Measurements from ENCODE around the gene PML.

GRCh38 chr15:73964736-73965093, 29.8 kb upstream of the PML start:
- TF ChIP-seq CTCF (IDR thresholded peaks at IDR 0.05; ENCODE audit: low read length) (peak; percentile 83), EZH2 (IDR thresholded peaks at IDR 0.05; ENCODE audit: borderline replicate concordance, low read length) (no peak)

Measured in OCI-LY1 (cell line).